ENCODE measurements around the gene CYP3A7.
"Not testable (repeated sequence)": the region's sequence is repeated elsewhere in the genome, so short reads cannot be mapped to it uniquely, and the experiment has no call there.

The CYP3A7 gene

DNA sequence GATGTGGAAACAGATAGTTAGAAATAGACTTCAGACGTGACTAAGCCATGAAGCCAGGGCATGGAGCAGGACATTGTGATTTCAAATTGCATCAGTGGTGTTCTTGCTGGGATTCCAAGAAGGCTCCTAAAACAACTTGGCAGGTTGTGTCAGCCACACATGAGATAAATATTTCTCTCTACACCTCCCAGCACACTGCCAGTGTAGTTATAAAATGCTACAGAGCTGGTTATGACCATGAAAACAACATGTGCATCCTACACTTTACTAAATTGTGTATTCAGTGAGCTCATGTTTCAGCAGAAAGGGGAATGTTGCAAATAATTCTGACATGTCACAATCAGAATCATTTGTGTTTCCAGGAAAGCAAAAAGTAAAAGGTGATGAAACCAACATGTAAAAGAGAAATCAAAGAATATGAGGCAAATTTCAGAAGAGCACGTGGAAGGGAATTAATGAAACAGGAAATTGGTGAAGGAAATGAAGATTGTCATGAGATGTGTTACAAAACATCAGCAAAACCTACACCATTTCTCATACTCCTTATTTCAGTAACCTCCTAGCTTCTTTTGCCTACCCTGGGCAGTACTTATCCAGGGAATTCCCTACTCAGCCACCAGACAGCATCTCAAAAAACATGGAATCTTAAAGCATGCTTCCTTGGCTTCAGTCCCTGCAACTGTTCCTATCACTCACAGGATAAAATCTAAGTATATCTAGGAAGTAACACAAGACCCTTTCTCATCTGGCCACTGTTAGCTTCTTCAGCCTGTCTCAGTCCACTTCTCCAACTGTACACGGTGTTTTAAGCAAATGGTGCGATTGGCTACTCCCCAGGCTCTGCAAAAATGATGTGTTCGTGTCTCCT lies 5.8 kb upstream of the CYP3A7 start:
- no peak for DNase-seq

DNA sequence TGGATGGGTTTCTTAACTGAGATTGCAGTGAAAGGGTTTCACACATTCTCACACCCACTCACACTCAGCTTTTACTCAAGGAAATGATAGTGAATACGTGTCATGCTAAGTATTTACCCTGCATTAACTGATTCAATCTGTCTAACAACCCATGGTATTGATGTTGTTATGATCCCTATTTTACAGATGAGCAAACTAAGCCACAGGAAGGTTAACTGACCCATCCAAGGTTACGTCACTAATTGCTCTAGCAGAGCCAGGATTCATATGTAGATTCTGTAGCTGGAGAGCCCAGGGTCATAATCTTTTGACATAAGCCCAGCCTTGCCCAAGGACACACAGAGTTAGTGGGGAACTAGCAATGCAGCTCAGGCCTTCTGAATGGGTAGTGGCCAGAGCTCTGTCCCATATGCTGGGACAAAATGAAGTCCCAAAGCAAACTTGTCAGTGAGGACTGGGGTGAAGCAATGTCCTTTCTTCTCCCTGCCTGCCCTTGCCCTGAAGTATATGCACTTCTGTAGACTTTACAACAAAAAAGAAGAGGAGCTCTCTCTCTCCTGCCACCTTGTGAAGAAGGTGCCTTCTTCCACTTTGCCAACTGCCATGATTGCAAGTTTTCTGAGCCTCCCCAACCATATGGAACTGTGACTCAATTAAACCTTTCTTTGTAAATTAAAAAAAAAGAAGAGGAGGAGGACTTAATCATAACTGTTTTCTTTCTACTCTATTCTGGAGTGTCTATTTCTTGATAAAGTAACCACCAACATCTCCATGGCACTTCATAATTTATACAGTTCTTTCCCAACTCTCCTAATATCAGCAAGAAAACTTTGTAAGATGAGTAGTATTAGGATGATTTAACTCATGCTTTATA lies 4.9 kb upstream of the CYP3A7 start:
- no peak for DNase-seq

DNA sequence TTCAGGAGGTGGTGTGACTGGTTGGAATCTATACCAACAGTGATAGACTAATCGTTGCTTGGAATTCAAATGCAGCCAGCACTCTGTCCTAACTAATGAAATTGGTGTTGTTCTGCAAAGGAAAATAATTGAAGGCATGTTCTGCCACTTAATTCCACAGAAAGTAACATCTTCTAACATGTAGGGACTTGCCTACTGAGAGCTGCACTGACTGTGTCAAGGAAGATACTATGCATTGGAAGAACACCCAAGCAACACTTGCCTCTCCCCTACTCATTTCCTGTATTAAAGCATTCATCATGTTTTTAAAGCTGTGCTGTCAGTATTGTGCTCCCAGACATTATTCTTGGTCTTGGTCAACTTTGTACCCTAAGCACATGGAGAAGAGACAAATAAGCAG lies 2.7 kb upstream of the CYP3A7 start:
- no peak for DNase-seq

DNA sequence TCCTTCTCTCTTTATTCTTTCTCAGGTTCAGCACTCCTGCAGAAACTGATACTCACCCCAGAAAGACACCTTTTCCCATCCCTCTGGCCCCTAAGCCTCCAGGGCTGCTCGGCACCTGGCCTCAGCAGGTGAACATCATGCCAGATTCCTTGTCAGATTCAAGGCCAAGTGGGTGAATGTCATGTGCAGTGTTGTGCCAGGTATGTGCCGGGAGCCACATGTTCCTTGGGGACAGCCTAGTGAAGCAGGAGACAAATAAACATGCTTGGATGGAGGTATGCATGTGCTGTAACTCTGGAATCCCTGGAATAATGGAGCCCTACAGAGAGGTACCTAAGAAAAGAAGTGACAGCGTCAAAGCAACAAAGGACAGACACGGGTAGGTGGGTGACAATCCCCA lies 1.7 kb upstream of the CYP3A7 start:
- not testable (repeated sequence) for DNase-seq

DNA sequence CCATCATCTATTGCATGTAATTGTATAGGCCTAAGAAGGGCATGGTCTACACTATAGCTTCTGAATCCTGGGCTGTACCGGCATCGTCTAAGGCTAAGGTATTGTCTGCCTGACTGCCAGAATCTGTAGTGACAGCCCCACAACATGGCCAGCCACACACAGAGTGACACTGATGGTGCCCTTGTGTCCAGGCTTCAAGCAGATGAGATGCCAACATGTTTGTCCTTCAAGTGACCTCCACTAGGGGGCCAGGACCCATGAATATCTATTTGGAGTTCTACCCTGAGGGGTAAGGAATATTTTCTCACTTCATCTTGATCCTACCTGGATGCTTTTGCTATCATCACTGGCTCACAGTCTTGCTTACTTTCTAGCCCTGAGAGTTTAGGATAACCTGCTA lies 1.5 kb downstream of the CYP3A7 start:
- peak; percentile 2 for DNase-seq

DNA sequence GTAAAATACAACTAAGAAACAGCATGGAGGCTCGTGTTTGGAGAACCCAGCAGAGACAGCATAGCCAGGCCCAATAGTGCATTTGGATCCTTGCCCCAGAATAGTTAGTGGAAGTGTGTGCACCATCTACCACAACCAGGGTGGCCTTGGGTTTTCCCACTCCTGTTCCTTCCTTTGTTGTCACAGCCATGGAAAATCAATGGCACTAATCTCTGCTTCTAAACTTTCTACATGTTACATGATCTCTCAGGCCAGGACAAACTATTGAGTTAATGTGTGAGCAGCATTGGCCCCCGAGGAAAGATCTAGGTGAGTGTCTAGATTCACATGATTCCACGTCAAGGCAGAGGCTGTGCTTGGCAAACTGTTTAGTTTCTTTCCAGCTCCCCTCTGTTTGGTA lies 2.0 kb downstream of the CYP3A7 start:
- DNase-seq, result no peak

DNA sequence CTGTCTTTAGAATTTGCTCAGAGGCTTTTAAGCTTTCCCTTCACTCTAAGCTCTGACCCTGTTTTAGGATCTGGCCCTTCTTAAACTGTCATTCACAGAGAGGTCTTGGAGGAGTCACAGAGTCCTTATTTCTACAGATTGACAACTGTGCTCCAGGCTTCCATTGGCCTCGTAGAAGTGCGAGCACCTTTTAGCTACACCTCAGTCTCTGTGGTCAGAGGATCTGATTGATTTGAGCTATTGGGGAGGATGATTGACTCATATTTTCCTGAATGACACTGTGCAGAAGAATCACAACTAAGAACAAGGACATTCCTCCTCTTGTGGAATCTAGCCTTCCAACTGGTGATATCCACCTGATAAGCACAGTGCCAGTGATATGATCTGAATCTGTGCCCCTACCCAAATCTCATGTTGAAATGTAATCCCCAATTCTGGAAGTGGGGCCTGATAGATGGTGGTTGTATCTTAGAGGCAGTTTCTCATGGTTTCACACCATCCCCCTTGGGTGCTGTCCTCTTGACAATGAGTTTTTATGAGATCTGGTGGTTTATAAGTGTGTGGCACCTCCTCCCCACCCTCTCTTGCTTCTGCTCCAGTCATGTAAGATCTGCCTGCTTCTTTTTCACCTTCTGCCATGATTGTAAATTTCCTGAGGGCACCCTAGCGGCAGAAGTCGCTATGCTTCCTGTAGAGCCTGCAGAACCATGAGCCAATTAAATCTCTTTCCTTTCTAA lies 3.2 kb downstream of the CYP3A7 start:
- DNase-seq, result no peak

DNA sequence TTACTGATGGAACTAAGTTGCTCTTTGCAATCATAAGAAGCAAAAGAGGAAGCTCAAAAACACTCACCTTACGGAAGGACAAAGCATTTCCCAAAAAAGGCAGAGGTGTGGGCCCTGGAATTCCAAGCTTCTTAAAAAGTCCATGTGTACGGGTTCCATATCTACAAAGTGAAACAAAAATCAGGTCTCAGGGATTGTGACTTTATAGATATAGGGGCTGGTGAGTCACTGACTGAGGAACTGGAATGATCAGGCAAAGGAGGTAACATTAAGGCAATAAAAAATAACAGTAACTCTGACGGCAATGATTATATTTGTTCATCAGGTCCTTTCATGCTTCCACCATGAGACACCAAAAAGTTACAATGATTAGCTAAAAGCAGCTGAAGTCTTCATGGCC lies 4.0 kb downstream of the CYP3A7 start:
- DNase-seq, result no peak

DNA sequence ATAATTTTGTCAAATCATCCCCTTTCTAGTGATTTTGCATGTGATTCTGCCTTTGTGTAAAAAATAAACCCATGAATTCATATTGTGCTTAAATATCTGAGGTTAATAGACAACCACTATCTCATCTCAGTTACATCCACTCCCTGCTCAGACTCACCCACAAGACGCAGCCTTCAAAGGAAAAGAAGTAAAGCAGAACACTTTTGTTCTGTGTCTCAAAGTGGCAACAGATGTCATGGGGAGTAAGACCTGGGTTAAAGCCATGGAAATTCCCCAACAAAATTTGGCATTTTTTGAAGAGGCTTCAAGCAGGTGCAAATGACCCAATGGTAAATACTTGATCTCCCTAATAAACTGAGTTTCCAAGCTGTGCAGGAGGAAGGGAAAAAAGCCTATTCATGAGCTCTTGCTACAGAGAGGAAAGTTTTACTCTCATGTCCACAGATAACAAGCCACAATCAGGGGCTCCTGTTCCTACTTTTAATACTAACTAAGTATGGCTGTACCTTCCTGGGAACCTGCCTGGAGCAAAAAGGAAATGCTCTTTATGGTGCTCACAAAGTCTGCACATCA lies 4.7 kb downstream of the CYP3A7 start:
- no peak for DNase-seq

DNA sequence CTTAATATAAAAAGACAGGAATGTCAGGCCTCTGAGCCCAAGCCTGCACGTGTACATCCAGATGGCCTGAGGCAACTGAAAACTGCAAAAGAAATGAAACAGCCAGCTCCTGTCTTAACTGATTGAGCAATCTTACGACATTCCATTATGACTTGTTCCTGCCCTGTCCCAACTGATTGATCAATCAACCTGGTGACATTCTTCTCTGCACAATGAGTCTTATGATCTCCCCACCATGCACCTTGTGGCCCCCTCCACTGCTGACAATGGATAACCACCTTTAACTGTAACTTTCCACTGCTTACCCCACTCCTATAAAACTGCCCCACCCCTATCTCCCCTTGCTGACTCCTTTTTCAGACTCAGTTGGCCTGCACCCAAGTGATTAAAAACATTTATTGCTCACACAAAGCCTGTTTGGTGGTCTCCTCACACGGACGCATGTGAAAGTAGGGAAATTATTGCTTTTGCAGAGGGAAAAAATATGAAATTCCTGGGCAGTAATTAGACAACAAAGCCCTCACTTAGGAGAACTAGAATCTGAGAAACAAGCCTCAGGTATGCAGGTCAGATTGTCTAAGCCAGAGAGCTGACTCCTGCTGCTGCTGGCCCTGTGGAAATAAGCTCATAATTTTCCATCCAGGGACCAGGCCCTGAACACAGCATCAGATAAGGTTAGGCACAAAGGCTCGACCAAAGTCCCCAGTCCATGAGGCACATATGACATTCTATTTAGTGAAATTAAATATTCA lies 5.3 kb downstream of the CYP3A7 start:
- no peak for DNase-seq

DNA sequence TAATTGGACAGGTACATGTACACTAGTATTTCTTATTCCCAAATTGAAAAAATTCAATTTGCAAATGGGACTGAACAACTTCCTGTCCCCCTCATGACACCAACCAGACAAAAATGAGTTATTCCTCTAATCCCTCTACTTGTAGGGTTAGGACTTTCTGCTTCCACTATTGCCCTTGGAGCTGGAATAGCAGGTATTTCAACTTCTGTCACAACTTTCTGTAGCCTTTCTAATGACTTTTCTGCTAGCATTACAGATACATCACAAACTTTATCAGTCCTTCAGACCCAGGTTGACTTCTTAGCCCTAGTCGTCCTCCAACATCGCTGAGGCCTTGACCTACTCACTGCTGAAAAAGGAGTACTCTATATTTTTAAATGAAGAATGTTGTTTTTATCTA lies 6.4 kb downstream of the CYP3A7 start:
- no peak for DNase-seq

DNA sequence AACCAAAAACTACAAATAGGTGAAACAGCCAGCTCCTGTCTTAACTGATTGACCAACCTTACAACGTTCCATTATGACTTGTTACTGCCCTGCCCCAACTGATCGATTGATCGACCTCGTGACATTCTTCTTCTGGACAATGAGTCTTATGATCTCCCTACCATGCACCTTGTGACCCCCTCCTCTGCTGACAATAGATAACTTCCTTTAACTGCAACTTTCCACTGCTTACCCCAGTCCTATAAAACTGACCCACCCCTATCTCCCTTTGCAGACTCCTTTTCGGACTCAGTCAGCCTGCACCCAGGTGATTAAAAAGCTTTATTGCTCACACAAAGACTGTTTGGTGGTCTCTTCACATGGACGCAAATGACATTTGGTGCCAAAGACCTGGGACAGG lies 11.8 kb downstream of the CYP3A7 start:
- DNase-seq, result not testable (repeated sequence)

DNA sequence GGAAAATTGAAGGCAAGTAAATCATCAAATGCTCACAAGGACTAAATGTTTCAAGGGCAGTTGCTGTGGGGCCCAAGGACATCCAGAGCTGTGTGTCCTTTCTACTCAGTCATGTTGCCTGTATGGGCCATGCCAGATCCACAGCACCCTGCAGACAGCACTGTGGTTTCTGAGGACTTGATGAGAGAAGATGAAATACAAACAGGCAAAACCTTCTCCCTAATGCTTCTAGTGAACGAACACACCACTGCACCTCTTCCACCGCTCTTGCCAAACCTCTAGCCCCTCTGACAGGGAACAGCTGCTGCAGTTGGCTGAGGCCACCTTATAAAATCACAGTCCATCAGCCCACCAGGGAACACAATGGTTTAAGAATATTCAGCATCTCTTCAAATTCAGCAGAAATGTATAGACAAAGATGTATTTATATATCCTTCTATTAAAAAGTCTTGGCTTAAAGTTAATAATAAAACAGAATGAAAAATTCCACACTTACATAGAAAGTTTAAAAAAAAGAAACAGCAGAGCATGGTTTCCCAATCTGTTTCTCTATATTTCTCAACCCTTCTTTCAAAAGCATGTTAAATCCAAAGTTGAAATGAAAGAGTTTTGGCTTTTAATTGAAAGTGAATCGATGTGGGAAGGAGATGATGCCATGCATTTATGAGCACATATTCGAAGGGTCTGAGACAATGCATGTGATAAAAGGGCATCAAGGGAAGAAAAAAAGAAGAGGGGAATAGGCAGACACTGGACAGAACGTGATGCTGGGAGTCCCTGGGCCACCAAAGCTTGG lies 14.0 kb downstream of the CYP3A7 start:
- no peak for DNase-seq

DNA sequence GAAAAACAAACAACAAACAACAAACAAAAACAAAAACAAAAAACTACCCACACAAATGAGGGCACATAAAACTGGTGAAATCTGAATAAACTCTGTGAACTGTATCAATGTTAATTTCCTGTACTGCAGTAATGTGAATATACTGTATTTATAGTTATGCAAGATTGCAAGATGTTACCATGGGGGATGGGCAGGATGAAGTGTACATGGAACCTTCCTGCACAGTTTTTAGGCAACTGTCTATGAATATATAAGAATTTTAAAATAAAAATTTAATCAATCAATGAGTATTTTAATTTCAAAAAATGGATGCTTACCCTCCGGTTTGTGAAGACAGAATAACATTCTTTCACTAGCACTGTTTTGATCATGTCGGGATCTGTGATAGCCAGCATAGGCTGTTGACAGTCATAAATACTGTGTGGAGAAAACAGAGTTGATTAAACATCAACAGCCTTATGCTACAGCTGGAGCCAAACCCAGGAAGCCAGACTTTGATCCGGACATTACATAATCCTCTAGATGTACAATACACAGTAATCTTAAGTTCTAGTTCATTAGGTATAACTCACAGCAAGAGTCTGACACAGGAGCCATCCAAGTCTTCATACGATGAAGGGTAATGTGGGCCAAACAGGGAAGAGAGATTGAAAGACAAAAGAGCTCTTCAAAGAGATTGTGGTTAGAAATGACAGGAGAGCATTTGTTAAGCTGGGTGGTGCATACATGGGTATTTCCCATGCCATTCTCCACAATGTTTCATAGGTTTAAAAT lies 14.8 kb downstream of the CYP3A7 start:
- no peak for DNase-seq

DNA sequence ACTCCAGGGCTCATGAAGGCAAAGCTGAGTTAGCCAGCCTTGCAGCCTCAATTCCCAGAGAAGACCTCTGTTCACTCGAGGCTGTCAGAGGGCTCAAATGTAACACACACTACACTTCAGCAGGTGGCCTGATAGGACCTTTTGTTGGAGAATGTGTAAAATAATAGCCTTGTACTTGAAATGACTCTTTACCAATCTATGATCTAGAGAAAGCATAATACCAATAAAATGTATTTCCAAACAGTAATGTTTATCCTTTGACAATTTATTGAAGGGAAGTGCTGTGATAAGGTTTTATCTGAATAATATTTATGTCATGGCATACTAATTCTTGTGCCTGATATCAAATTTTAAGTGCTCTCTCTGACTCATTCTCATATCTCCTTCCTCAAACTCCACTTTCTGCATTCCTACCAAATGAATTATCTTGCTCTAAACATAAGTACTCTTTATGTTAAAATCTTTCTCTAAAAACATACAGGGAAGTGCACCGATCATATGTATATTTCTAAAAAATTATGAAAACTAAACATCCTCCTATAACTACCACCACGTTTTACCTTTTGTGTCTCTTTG lies 20.9 kb downstream of the CYP3A7 start:
- no peak for DNase-seq

DNA sequence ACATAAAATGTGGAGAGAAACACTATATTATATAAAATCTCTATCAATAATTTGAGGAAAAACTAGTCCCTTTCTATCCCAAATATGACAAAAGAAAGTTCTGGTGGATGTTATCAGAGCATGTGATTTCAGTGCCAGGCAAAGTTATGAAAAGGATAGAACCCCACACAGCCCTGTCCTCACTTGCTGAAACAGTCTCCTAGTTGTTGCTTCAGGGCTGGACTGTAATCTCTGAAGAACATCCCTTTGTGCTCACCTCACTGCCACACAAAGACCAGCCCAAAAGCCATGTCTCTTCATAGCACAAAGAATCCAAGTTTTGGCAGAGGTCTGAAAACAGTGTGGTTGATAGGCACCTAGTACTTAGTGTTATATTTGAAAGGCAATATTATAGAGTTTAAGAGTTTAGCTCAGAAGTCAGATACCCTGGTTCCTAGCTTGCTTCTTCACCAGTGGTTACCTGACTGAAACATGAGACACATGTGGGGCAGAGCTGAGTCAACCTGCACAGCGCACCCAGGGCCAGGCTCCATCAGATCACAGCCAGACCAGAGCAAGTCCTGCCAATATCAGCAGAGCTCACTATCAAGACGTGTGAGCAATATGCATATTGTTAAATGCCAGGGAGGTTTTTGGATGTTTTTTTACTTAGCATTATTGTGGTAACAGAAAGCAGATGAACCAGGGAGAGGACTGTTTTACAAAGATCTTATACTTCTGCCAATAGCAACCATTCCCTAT lies 25.0 kb downstream of the CYP3A7 start:
- DNase-seq, result no peak

DNA sequence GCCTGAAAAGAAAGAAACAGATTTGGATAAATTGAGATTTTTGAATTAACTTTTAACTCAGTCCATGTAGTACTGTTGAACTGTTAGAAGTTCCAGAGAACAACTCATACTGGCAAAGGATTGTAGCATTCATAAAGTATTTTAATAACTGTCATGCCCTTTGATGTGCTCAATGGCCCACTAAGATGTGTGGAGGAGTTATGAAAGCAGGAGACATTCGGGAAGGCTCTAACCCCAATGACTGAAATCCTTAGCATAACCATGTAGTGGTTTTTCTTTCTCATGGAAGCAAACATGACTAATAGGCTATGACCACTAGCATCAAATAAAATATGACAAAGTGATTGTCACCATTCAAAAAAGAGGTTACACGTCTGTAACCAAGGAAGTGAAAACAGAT lies 25.7 kb downstream of the CYP3A7 start:
- DNase-seq, result no peak

DNA sequence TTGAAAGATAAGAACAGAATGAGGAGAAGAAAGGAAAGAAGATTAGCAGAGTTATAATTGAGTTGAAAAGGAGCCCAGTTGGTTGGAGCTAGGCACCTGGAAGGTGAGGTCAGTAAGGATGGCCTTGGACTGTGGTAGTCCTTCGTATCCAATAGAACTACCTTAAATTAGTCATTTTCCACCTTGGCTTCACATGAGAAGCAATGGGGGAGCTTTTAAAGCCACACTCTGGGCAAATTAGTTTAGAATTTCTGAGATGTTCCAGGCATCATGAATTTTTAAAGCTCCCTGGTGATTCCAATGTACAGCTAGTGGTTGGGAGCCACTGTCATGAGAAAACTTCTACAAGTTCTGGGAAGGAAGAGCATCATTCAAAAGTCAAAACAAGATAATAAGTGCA lies 27.9 kb downstream of the CYP3A7 start:
- no peak for DNase-seq

DNA sequence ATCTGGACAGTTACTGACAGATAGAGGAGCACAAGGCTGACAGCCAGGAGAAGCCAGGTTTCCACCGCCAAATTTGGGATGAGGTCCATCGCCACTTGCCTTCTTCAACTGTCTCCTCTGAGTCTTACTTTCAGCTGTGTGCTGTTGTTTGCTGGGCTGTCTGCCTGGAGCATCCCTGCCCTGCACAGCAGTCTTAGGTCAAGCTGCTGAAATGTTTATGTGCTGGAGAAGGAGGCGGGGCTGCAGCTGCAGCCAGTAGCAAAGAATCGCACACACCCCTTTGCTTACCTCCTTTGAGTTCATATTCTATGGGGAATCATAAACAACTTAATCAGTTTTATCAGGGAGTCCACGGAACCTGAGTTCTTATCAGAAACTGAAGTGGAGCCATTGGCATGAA lies 35.0 kb downstream of the CYP3A7 start:
- no peak for DNase-seq
